Vagina (tissue), 2 donors: Measurements from ENCODE around the gene MALRD1.

Source experiments
- CTCF ChIP-seq, 3 experiments: fragments of 450-650 bp in 2 of 3; fragments of 200-600 bp in 1 of 3; sonication (generic) in 1 of 3; IDR thresholded peaks; one replicate each; pipeline ENCODE4 v1.5.1; 2017 to 2019; ENCODE audit warnings: antibody characterized with exemption in 3 of 3, mild to moderate bottlenecking in 2 of 3, moderate library complexity in 2 of 3
- POLR2AphosphoS5 ChIP-seq, 2 donors: sonication (generic); formaldehyde crosslinking; IDR thresholded peaks; one replicate each; pipeline ENCODE4 v1.9.0; 2017; ENCODE audit warnings: antibody characterized with exemption in 2 of 2, mild to moderate bottlenecking in 2 of 2, low read depth in 1 of 2; ENCODE audit not compliant: insufficient read depth in 1 of 2

GRCh38 chr10:19373988-19374387 lies 325.4 kb downstream of the MALRD1 start:
- TF ChIP-seq CTCF (IDR thresholded peaks at IDR 0.05) (no peak), POLR2AphosphoS5 (IDR thresholded peaks at IDR 0.05; ENCODE audit: insufficient read depth in 1 of 2, low read depth in 1 of 2) (no peak)
